ENCODE measurements around the gene MAEA. TPM values are rescaled to one million over a fixed set of nuclear protein-coding genes. Genes with fewer than 3 reads are reported as not detected.

Gene MAEA
- total and polyA plus RNA-seq, 2 of the 8 experiments (the other 6 are each of a cell fraction or from before 2014, with no cell fraction given): 75.8 to 133 TPM

- TF ChIP-seq CHD7 (IDR thresholded peaks at IDR 0.05; ENCODE audit: insufficient replicate concordance, low read length): no peak
- no peak for TF ChIP-seq SP4 (IDR thresholded peaks at IDR 0.05; ENCODE audit: low read length)
- TF ChIP-seq E2F6 (IDR thresholded peaks at IDR 0.05): no peak
- TF ChIP-seq HDAC6 (IDR thresholded peaks at IDR 0.05; ENCODE audit: low read depth, low read length): no peak
- no peak for TF ChIP-seq MAX (IDR thresholded peaks at IDR 0.05)
- no peak for TF ChIP-seq MAFK (IDR thresholded peaks at IDR 0.05; ENCODE audit: low read depth, low read length)
- no peak for TF ChIP-seq PHF8 (conservative IDR thresholded peaks at IDR 0.05; ENCODE audit: low read depth, low read length)
- no peak for TF ChIP-seq NRF1 (IDR thresholded peaks at IDR 0.05; ENCODE audit: low read depth, low read length)
- TF ChIP-seq JUN (IDR thresholded peaks at IDR 0.05; ENCODE audit: low read depth, low read length): no peak
- no peak for TF ChIP-seq POLR2AphosphoS5 (IDR thresholded peaks at IDR 0.05; ENCODE audit: low read depth, low read length)
- TF ChIP-seq HDAC2 (IDR thresholded peaks at IDR 0.05; ENCODE audit: borderline replicate concordance in 1 of 2, low read depth in 2 of 2, low read length in 2 of 2): no peak
- TF ChIP-seq SRF (IDR thresholded peaks at IDR 0.05; ENCODE audit: low read depth, low read length): no peak
Measured at GRCh38 chr4:1350169-1350520, 60.5 kb downstream of the MAEA start (continued).

Data from H1 (cell line).